Stimulated activated CD4-positive, alpha-beta T cell treated with anti-CD3 and anti-CD28 coated beads, Interleukin-15, amount 100 ng/mL, for 1 hour (primary cell): Measurements from ENCODE around the gene TCTN3.
A peak's percentile ranks its signal among the peaks of the same experiment; 100 is the strongest.
"Not testable (repeated sequence)": the region's sequence is repeated elsewhere in the genome, so short reads cannot be mapped to it uniquely, and the experiment has no call there.

Source experiments
- DNase-seq, 2 donors: peaks; one replicate each; pipeline ENCODE4 v3.0.0-alpha.2; 2020; ENCODE audit warnings: low read depth in 1 of 2, low spot score in 1 of 2

TCTN3 gene, protein sequence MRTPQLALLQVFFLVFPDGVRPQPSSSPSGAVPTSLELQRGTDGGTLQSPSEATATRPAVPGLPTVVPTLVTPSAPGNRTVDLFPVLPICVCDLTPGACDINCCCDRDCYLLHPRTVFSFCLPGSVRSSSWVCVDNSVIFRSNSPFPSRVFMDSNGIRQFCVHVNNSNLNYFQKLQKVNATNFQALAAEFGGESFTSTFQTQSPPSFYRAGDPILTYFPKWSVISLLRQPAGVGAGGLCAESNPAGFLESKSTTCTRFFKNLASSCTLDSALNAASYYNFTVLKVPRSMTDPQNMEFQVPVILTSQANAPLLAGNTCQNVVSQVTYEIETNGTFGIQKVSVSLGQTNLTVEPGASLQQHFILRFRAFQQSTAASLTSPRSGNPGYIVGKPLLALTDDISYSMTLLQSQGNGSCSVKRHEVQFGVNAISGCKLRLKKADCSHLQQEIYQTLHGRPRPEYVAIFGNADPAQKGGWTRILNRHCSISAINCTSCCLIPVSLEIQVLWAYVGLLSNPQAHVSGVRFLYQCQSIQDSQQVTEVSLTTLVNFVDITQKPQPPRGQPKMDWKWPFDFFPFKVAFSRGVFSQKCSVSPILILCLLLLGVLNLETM

DNA sequence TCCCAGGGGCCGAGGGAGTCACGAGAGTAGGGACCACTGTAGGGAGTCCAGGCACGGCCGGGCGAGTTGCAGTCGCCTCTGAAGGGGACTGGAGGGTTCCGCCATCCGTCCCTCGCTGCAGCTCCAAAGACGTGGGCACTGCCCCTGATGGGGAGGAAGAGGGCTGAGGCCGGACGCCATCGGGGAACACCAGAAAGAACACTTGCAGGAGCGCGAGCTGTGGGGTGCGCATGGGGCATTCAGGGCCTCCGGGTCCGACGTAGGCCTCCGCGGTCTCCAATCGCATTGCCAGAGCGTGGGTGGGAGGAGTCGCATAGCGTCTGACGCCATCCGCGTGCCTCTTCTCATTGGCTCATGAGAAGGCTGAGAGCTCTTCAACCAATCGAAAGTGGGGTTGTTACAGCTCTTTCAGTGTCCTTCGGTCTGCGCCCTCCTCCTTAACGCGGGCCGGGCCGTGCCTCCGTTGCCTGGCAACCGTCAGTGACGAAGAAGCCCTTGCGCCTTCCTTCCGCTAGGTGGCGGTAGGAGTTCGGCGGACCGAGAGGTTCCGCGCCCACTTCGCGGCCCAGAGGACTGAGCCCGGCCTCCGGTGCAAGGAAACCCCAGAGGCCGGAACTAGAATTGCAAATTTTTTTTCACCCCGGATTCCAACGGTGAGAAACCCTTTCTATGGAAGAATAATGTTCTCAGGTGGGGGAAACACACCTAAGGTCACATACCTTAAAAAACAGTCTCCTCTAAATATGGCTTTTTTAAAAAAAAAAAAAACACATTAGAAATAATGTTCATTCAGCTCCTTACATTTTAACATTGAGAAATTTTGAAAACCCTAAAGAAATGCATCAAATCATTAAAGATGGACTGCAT is at the start of gene TCTN3:
Gene TCTN3, minus strand, starts transcription at position 260 of the 867 bp plus-strand sequence. Its CDS starts 28 bp downstream, at position 232.
- peak; percentile 84 to 89 for DNase-seq

DNA sequence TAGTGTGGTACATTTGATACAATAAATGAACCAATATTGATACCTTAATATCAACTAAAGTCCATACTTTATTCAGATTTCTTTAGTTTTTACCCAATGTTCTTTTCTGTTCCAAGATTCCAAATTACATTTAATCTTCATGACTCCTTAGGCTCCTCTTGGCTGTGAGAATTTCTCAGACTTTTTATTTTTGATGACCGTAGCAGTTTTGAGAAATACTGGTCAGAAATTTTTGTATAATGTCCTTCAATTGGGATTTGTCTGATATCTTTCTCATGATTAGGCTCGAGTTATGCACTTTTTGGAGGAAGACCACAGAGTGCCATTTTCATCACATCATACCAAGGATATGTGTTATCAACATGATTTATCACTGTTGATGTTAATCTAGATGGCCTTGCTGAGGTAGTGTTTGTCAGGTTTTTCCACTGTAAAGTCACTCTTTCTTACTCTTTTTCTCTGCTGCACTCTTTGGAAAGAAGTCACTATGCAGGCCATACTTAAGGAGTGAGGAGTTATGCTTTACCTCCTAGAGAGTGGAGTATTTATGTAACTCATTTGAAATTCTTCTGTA is 49.3 kb upstream of the TCTN3 start:
- DNase-seq, result no peak

DNA sequence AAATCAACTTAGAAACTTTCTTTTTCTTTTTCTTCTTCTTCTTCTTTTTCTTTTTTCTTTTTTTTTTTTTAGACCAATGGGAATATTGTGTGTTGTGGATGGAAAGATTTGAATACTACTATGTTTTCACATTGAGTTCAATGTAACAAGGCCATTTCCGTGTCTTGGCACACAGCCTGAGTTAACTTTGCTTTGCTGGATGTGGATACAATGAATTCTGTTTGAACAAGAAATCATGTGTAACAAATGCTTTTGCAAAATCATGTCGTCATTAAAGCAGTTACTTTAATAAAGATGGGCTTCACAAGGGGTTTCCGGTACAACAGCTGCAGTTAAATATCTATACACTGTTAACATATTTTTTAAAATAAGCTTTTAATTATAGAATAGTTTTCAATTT is 48.8 kb upstream of the TCTN3 start:
- no peak for DNase-seq

DNA sequence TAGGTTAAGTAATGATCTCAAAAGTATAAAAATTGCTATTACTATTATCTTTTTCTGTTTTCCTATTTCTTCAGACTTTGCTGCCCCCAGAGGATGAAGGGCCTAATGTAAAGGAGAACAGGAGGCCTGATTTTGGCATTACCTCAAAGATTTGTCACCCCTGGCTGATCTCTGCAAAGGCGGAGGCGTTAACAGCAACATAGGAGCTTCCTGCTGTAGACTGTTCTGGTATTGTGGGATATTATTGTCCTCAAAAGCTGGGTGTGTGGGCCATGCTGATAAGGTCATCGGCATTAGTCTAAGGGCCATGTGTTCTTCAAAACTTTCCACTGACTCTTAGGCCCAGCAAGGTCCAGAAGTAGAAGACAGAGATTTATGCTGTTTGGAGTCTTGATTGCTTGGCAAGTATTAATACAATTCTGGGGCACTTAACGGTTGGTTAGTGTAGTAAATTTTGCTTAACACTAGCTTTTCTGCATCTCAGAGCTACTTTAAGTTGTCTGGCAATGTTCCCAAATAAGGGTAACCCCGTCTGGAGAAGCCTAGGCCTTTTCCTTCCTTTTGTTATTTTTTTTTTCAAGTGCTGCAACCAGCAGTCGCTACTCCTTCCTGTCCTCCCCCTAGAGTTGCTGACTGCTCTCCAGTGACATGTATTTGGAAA is 48.2 kb upstream of the TCTN3 start:
- no peak for DNase-seq

DNA sequence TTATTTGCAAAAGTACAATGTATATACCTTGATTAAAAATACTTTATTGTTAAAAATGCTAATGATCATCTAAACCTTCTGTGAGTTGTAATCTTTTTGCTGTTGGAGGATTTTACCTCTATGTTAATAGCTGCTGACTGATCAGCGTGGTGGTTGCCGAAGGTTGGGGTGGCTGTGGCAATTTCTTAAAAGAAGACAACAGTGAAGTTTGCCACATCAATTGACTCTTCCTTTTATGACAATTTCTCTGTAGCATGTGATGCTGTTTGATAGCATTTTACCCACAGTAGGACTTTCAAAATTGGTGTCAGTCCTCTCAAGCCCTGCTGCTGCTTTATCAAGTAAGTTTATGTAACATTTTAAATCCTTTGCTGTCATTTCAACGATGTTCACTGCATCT is 45.3 kb upstream of the TCTN3 start:
- DNase-seq, result no peak

DNA sequence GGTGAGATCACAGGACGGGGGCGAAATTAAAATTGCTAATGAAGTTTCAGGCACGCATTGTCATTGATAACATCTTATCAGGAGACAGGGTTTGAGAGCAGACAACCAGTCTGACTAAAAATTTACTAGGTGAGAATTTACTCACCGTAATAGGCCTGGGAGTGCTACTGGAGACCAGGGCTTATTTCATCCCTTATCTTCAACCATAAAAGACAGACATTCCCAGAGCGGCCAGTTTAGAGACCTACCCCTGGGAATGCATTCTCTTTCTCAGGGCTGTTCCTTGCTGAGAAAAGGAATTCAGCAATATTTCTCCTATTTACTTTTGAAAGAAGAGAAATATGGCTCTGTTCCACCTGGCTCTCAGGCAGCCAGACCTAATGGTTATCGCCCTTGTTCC is 39.2 kb upstream of the TCTN3 start:
- not testable (repeated sequence) for DNase-seq

DNA sequence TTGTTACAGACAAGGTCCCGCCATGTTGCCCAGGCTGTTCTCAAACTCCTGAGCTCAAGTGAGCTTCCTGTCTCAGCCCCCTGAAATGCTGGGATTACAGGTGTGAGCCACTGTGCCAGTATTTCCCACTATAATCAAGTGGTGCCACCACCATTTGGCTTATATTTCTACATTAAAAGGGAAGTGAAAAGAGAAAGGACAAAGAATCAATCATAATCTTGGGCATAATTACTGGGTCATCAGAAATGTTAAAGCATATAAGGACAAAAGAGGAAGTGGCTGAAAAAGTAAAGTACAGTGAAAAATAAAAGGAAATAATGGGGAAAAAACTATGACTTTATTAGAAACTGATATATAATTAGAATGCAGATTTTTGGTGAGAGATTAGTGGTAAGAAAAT is 36.5 kb upstream of the TCTN3 start:
- no peak for DNase-seq

DNA sequence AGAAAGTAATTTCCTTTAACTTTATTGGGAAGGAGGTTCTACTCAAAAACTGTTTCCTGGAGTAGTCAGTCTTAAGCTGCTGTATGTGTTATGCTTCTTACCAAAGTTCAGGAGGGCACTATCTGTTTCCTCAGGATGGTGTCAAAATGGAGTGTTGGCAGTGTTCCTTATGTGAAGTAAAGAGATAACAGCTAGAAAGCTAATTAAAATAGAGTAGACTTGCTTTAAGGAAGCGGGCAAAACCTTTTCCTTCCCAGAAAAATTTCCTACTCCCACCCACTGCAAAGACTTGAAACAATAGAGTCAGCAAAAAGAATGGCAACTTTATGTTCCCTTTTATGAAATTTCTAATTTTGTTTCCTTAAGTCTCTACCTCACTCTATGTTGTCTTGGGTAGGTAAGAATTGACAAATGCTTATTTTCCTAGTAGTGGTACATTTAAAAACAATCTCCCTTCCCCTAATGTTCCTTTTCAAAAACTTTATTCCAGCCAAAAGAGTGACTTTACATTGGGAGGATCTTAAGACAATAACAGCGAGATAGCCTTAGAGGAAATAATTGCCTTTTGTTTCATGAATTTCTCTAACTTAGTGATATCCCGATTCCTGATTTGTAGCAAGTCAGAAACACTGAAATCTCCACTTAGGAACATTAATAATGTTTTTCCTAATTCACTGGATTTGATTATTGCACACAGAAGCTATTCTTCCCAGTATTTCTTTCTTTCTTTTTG is 35.8 kb upstream of the TCTN3 start:
- DNase-seq, result no peak

DNA sequence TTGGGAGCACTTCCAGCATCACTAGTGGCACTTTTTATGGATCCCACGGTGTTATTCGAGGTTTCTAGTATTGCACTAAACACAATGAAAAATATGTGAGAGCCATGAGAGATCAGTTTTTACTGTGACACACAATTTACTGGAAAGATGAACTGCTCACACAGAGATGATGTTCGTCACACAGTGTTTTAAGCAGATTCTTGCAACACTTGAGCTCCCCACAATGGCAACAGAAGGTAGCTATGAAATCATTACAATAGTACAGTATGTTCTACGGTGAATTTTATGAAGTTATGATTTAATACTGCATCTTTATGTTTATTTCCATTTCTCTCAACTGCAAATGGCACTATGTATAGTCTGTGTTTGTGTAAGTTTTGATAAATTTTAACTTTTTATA is 34.8 kb upstream of the TCTN3 start:
- DNase-seq, result no peak

DNA sequence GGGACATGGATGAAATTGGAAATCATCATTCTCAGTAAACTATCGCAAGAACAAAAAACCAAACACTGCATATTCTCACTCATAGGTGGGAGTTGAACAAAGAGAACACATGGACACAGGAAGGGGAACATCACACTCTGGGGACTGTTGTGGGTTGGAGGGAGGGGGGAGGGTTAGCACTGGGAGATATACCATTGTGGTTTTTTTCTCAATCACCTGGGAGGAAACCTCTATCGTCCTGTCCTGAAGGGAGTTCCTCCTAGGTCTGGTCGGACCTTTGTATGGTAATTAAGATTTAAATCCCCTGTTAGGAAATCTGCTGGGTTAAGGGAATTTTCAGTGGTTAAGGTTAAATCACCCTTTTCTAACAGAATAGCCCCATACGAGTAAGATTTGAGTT is 28.8 kb upstream of the TCTN3 start:
- not testable (repeated sequence) for DNase-seq

DNA sequence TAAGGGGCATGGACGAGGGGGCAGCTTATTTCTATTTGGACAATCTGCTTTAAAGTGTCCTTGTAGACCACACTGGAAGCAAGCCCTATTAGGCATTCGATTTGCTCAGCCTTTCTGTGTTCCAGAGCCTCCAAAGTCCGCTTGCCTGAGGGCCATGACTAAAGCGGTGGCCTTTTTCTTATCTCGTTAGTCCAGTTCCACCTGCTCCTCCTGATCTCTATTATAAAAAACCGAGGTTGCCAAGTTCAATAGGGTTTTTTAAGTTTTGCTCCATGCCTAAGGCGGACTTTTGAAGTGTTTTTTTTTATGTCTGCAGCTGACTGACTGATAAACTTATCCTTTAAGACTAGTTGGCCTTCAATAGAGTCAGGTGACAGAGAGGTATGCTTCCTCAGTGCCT is 27.0 kb upstream of the TCTN3 start:
- DNase-seq, result not testable (repeated sequence)

DNA sequence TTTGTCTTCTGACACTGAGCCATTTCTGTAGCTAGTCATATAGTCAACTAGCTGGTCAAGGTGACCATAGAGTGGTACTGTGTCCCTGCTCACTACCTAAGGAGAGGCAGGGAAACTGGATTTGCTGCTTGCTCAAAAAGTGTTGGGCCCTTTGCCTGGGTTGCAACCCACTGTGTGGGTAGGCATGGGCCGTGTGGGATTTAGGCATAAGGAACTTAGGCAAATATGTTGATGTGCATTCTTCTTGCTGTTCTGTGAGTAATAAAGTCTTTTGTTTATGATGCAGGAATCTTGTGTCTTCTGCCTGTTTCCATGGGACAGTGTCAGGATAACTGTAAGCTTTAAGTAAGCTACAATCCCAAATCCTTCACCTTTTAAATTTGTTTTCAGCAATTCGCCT is 23.1 kb upstream of the TCTN3 start:
- no peak for DNase-seq

DNA sequence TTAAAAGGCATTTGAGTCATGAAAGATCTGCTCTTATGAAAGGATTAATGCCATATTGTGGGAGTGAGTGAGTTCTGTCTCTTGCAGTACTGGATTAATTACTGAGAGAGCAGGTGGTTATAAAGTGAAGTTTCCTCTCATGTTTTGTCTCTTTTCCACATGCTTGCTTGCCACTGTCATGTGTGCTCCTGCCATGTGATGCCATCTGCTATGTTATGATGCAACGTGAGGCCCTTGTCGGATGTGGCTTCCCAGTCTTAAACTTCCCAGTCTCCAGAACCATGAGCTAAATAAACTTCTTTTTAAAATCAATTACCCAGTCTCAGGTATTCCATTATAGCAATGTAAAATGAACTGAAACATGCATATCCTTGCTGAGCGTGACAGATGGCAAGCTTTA is 22.7 kb upstream of the TCTN3 start:
- DNase-seq, result no peak

DNA sequence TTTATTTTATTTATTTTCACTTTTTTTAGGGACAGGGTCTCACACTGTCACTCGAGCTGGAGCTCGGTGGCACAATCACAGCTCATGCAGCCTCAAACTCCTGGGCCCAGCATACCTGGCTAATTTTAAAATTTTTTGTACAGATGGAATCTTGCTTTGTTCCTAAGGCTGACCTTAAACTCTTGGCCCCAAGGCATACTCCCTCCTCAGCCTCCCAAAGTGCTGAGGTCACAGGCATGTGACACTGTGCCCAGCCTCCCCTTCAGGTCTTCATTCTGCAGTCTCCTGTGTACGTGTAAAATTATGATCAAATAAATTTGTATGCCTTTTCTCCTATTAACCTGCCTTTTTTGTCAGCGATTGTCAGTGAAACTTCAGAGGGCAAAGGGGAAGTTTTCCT is 17.8 kb upstream of the TCTN3 start:
- DNase-seq, result no peak

DNA sequence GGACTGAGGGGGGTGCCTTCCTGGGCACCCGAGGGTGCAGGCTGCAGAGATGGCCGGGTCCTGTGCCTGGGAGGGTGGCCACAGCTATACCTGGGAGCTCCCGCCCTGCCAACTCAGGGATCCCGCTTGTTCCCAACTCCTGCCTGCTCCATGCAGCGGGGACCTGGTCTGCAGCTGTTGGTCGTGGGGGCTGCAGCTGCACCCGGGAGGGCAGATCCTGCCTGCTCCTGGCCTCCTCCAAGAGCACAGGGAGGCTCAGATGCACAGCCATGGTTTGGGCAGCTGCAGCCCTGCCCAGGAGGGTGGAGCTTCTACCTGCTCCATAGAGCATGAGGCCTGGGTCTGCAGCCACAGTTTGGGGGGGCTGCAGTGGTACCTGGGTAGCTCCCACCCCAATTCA is 13.3 kb upstream of the TCTN3 start:
- DNase-seq, result no peak

DNA sequence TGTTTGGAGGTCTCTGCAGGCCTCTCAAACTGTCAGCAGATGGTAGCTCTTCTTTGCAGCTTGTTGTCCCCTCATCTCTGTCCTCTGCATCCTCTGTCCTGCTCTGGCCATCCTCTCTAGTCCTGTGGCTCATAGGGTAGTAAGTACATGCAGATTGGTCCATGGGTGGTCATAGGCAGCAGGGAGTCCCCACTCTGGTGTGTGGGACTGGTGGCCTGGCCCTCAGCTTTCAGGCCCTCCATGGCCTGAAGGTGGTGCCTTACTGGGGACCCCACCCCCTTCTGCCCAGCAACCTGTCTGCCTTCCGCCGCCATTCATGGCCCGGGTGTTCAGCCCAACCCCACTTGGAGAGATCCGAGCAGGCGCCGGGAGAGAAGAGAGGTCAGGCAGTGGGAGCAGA is 12.8 kb upstream of the TCTN3 start:
- DNase-seq, result no peak

DNA sequence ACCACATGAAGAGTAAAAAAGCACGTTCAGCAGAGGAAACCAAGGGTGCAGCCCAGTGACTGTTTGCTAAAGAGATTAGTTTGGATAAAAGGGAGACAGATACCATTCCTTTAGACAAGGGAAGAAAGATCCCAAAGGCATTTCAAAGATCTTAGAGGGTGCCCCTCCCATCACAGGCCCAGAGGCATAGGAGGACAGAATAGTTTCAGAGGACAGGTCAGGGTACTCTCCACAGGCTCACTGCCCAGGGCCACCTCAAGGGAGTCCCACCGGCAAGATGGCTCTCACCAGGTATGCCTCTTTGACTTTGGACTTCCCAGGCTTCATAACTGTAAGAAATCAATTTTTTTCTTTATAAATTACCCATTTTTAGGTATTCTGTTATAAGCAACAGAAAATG is 4.7 kb upstream of the TCTN3 start:
- DNase-seq, result no peak

DNA sequence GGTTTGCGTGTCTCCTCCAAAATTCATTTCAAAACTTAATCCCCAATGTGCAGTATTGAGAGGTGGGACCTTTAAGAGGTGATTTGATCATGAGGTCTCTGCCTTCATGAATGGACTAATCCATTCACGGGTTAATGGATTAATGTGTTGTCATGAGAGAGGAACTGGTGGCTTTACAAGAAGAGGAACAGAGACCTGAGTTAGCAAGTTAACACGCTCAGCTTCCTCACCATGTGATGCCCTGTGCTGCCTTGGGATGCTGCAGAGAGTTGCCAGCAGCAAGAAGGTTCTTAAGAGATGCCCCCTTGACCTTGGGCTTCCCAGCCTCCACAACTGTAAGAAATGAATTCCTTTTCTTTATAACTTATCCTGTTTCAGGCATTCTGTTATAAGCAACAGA is 3.7 kb upstream of the TCTN3 start:
- no peak for DNase-seq

DNA sequence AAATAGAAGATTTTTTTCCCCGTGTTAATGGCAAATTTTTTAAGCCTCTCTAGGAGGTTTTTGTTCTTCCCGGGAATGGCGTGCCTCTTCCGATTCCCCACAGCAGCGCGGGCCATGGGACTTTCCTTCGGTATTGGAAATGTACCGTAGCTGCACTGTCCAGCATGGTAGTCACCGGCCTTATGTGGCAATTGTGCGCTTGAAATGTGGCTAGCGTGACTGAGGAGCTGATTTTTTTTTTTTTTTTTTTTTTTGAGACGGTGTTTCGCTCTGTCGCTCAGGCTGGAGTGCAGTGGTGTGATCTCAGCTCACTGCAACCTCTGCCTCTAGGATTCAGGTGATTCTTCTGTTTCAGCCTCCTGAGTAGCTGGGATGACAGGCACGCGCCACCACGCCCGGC is 938 bp upstream of the TCTN3 start:
- DNase-seq, result no peak

DNA sequence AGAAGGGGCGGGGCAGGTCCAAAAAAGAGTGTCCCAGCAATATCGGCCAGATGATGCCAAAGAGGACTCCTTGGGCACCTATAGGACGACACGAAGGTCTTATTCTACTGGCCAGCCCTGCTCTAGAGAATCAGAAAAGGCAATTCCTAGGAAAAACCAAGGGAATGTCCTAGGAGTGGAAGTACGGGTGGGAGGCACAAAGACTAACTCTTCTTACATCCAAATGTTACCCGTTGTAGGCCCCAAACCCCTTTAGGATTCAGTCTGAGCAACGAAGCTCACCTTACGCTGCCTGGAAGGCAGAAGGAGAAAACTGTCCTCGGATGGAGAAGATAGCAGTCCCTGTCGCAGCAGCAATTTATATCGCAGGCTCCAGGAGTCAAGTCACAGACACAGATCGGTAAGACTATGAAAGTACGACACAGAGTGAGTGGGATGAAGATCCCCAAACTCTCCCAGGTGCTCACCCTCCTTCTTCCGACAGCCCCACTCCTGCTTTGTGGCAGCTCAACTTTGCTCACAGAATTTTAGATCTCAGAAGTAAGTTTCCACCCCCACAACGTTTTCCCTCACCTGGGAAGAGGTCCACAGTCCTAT is 558 bp downstream of the TCTN3 start:
- no peak for DNase-seq
